Transverse colon (tissue), 4 donors: ENCODE measurements around the gene ARAP2.

Experiments
- EP300 ChIP-seq: sonication (generic); formaldehyde crosslinking; IDR thresholded peaks from one replicate; pipeline ENCODE4 v1.6.1; 2017; ENCODE audit warnings: antibody characterized with exemption, low read depth
- POLR2A ChIP-seq: fragments of 450-650 bp; IDR thresholded peaks from one replicate; pipeline ENCODE4 v1.6.1; 2016; ENCODE audit warnings: antibody characterized with exemption, mild to moderate bottlenecking, moderate library complexity
- POLR2AphosphoS5 ChIP-seq, 3 donors: sonication (generic); formaldehyde crosslinking; IDR thresholded peaks; one replicate each; pipeline ENCODE4 v1.6.1; 2016; ENCODE audit warnings: antibody characterized with exemption in 3 of 3
- TF ChIP-seq, protein P1 (sequence below), 5 experiments: fragments of 200-600 bp in 3 of 5; fragments of 450-650 bp in 2 of 5; sonication (generic) in 3 of 5; IDR thresholded peaks; 1 replicate in 2 of 5; 2 replicates in 3 of 5; pipeline ENCODE4 v1.5.1; 2016 to 2017; ENCODE audit warnings: antibody characterized with exemption in 5 of 5, inconsistent platforms in 3 of 5, mild to moderate bottlenecking in 2 of 5, moderate library complexity in 1 of 5

DNA sequence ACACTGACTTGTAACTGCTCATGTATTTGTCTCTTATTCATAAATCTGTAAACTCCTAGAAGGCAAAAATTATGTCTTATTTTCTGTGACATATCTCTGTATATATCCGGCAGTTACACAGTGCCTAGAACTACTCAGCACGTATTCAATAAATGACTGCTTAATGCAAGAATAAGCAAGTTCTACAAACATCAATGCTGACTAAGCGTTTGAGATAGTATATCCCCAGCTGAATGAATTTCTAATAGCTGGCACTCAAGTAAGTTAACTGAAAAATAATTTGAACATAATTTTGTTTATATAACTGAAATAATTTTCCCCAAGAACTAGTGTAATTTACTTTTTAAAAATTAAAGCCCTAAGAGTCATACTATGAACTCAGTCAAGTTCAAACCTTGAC lies 113.7 kb downstream of the ARAP2 start:
- TF ChIP-seq, protein P1, sequence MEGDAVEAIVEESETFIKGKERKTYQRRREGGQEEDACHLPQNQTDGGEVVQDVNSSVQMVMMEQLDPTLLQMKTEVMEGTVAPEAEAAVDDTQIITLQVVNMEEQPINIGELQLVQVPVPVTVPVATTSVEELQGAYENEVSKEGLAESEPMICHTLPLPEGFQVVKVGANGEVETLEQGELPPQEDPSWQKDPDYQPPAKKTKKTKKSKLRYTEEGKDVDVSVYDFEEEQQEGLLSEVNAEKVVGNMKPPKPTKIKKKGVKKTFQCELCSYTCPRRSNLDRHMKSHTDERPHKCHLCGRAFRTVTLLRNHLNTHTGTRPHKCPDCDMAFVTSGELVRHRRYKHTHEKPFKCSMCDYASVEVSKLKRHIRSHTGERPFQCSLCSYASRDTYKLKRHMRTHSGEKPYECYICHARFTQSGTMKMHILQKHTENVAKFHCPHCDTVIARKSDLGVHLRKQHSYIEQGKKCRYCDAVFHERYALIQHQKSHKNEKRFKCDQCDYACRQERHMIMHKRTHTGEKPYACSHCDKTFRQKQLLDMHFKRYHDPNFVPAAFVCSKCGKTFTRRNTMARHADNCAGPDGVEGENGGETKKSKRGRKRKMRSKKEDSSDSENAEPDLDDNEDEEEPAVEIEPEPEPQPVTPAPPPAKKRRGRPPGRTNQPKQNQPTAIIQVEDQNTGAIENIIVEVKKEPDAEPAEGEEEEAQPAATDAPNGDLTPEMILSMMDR (IDR thresholded peaks at IDR 0.05), result no peak
- no peak for TF ChIP-seq POLR2AphosphoS5 (IDR thresholded peaks at IDR 0.05)
- no peak for TF ChIP-seq EP300
- no peak for TF ChIP-seq POLR2A
